Measurements from ENCODE around the gene CTBS.

DNA sequence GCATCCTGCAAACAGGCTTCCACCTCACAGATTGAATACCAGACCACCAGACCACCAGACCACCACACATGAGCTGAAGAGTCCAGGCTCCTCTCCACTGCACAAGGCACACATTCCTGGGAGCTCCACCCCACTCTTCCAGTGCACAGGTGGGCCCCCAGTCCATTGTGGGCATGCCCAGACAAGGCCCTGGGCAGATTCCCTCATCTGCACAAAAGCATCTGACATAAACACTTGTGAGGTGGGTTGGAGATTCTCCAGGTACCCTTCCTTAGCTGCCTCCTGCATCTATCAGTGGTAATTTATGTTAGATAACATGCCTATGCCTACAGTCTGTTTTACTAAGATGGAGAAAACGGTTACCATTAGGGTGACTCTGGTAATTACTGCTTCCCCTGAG is 11.6 kb upstream of the CTBS start:
- TF ChIP-seq CTCF (IDR thresholded peaks at IDR 0.05; ENCODE audit: borderline replicate concordance, extremely low read depth, low read length, poor library complexity, severe bottlenecking): no peak
- no peak for TF ChIP-seq EZH2 (IDR thresholded peaks at IDR 0.05; ENCODE audit: borderline replicate concordance, low read depth, low read length, severe bottlenecking)

Measured in DND-41 (cell line).